ENCODE data around the gene SUMF1. TPM values are rescaled to one million over a fixed set of nuclear protein-coding genes. Genes with fewer than 3 reads are reported as not detected.

The SUMF1 gene
- total and polyA plus RNA-seq, 2 of the 4 experiments (the other 2 are of a cell fraction), result 26.3 to 38.4 TPM

DNA sequence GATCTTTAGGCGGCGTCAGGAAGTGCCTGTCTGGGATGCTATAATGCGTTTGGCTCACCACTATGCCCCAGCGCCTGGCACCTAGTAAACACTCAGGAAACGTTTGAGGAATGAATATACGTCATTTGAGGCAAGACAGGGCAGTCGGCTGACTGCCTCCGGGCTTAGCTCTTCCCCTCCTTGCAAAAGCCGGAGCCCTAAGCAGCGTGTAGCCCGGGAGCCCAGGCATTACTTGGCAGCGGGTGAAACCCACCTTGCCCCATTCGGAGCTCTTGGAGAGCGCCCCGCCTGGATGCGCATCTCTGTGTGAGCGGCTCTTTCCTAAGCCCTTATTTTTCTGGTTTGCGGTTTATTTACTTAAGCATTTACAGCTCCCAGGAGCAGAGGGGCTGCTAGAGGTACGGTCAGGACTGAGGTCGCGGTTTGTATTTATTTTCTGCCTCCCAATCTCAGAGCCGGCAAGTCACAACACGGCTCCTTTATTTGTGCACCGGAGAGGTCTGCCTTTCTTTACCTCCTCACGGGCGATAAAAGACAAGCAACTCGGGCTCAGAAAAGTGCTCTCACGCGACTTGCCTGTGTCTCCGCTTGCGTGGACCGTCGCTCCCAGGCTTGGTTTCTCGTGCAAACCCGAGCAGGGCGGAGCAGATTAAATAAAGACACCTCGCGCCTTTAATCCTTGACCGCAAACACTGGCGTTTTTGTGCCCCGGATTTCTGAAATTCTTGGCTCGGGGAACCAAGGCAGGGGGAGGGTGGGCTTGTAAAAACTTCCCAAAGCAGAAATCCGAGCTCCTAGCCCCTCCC is 25.3 kb upstream of the SUMF1 start:
- Histone ChIP-seq H4K91ac (ENCODE audit: insufficient read depth, low read depth, low read length) (no peak overlapping the region), H2BK15ac (ENCODE audit: low read depth, low read length) (no peak overlapping the region), H2BK5ac (ENCODE audit: low read depth, low read length, poor library complexity, severe bottlenecking) (no peak overlapping the region), H3K9me3 (ENCODE audit: control insufficient read depth, insufficient read depth, low read length) (no peaks in the 10 kb centered on the region), H3K36me3 (ENCODE audit: control insufficient read depth, insufficient read depth, low read length) (no peaks in the 10 kb centered on the region), H3K56ac (ENCODE audit: extremely low read depth, insufficient read depth, low read length) (peak overlapping the region; percentile 10; the same call in 1 of the 2 replicates), H4K8ac (ENCODE audit: low read depth in 2 of 2, low read length in 2 of 2) (peak overlapping the region in 1 of 2 experiments; percentile 9; a peak in 2 of 4 replicates), H3K4me3 (ENCODE audit: insufficient read depth, low read depth, low read length) (peak overlapping the region; percentile 62), H2AK9ac (replicated peaks; ENCODE audit: low read depth, low read length, poor library complexity) (peak overlapping the region; percentile 53), H3K14ac (replicated peaks; ENCODE audit: low read depth, low read length) (0 out of 2 replicates have a peak overlapping the region, but pooled peaks have one; percentile 9), H3K79me1 (ENCODE audit: low read depth in 1 of 2, low read length in 2 of 2) (no peaks in the 10 kb centered on the region), H3K9ac (ENCODE audit: low read depth, low read length) (peak overlapping the region; percentile 49), H3K9me1 (ENCODE audit: insufficient read depth, low read length) (no peaks in the 10 kb centered on the region; the same call in 1 of the 2 replicates), H3K4me1 (ENCODE audit: control insufficient read depth, insufficient read depth, low read length) (no peaks in the 10 kb centered on the region; the same call in 1 of the 2 replicates), H2AFZ (replicated peaks; ENCODE audit: low read length, poor library complexity) (peak overlapping the region; percentile 96), H3K4me2 (ENCODE audit: low read depth, low read length) (peak overlapping the region; percentile 72), H3K18ac (ENCODE audit: low read depth, low read length) (peak overlapping the region; percentile 4; the same call in 1 of the 2 replicates), H3K27me3 (ENCODE audit: control insufficient read depth, insufficient read depth, low read length) (no peaks in the 10 kb centered on the region), H4K5ac (ENCODE audit: low read depth, low read length) (no peak overlapping the region), H4K20me1 (ENCODE audit: insufficient read depth, low read length) (no peaks in the 10 kb centered on the region), H2AK5ac (ENCODE audit: low read depth, low read length) (no peak overlapping the region), H3K27ac (ENCODE audit: insufficient read depth, low read length) (peak overlapping the region; percentile 67), H2BK120ac (ENCODE audit: low read depth, low read length) (no peak overlapping the region), H2BK20ac (ENCODE audit: low read depth, low read length) (no peak overlapping the region), H3K4ac (ENCODE audit: low read depth, low read length) (peak overlapping the region; percentile 4; the same call in 1 of the 2 replicates), H3K23ac (ENCODE audit: low read depth, low read length) (peak overlapping the region; percentile 75)
- no TSS peak for BruUV-seq (replicated peaks)
- peak; percentile 32 for ATAC-seq (ENCODE audit: low read depth)
- in situ Hi-C loops (cut with MboI; ENCODE audit: low sequenced_read_pairs), result no loop called here
- DNase-seq, result peak; percentile 58
- ChIA-PET CTCF (interaction anchor here (0.7 to 2.1 kb wide), 5 partner anchors 27 to 142 kb away, joined by 3 to 6 read pairs (median 4); no protein-coding TSS in a partner anchor), POLR2A (ENCODE audit: unreplicated experiment) (interaction anchor here (0.5 kb wide), 1 partner anchor 61 kb away, joined by 3 read pairs; no protein-coding TSS in a partner anchor)
- dilution Hi-C loops (cut with HindIII; ENCODE audit: low sequenced_read_pairs, unreplicated experiment), result no loop called here
- intact Hi-C loops (cut with micrococcal nuclease), result loop anchor here (1.0 to 5.0 kb wide), 4 partner anchors 26 to 185 kb away; partner anchors contain the start of gene SUMF1
- TF ChIP-seq BHLHE40 (IDR thresholded peaks at IDR 0.05; ENCODE audit: low read depth, low read length), result peak; percentile 81
- TF ChIP-seq NFE2L2 (IDR thresholded peaks at IDR 0.05; ENCODE audit: low read depth, low read length), result no peak
- 0% methylated on average over 15 of the region's 43 CpGs; no CpG with 5 or more reads in 1 of the 2 experiments for WGBS, 2 experiments (ENCODE audit: extremely low coverage in 2 of 2, insufficient read length in 1 of 2)
